HEK293 (cell line): Measurements from ENCODE around the gene SPECC1.

Source experiments
- CTCF ChIA-PET: fragments of 350-600 bp; formaldehyde crosslinking; extraction: SDS; loops from one replicate; lab custom pipeline; 2021; ENCODE audit warnings: antibody characterized with exemption; lab: Yijun Ruan, JAX
- POLR2A ChIA-PET: fragments of 300-600 bp; formaldehyde crosslinking; extraction: SDS; loops from one replicate; lab custom pipeline; 2020; ENCODE audit warnings: antibody characterized with exemption, inconsistent platforms; lab: Yijun Ruan, JAX
- H3K27ac ChIP-seq: fragments of 200-500 bp; sonication (Bioruptor generic); 2 replicates; pipeline ENCODE4 v1.5.1; 2014; ENCODE audit warnings: low read depth, low read length, control low read depth, inconsistent platforms; ENCODE audit errors: extremely low read depth
- H3K36me3 ChIP-seq, 2 experiments: fragments of 200-500 bp in 1 of 2; sonication (Bioruptor generic) in 1 of 2; 1 replicate in 1 of 2; 2 replicates in 1 of 2; pipeline ENCODE4 v1.5.1; 2014 to 2017; ENCODE audit warnings: inconsistent platforms in 2 of 2, low read length in 2 of 2; ENCODE audit not compliant: control insufficient read depth in 2 of 2, insufficient read depth in 1 of 2
- H3K4me1 ChIP-seq: fragments of 200-500 bp; sonication (Bioruptor generic); 2 replicates; pipeline ENCODE4 v1.5.1; 2014; ENCODE audit warnings: mild to moderate bottlenecking, low read length, inconsistent platforms; ENCODE audit not compliant: control insufficient read depth, insufficient read depth
- H3K4me3 ChIP-seq: 2 replicates; pipeline ENCODE4 v1.5.1; 2011; ENCODE audit warnings: low read depth, mild to moderate bottlenecking, control low read depth, low read length, moderate library complexity
- H3K9me3 ChIP-seq: fragments of 200-500 bp; sonication (Bioruptor generic); 2 replicates; pipeline ENCODE4 v1.5.1; 2014; ENCODE audit warnings: low read depth, low read length, inconsistent platforms; ENCODE audit not compliant: control insufficient read depth, insufficient read depth
- GFI1B ChIP-seq: fragments of 450-650 bp; formaldehyde crosslinking; IDR thresholded peaks from 2 replicates; pipeline ENCODE4 v1.5.1; 2016; ENCODE audit warnings: missing biosample characterization, missing genetic modification characterization
- GLI4 ChIP-seq: fragments of 450-650 bp; formaldehyde crosslinking; IDR thresholded peaks from 2 replicates; pipeline ENCODE4 v1.5.1; 2016; ENCODE audit warnings: missing biosample characterization, missing genetic modification characterization
- KLF8 ChIP-seq: fragments of 450-650 bp; formaldehyde crosslinking; IDR thresholded peaks from 2 replicates; pipeline ENCODE4 v1.5.1; 2016; ENCODE audit warnings: missing biosample characterization, missing genetic modification characterization
- MYNN ChIP-seq: fragments of 450-650 bp; formaldehyde crosslinking; IDR thresholded peaks from 2 replicates; pipeline ENCODE4 v1.5.1; 2016; ENCODE audit warnings: missing biosample characterization, missing genetic modification characterization, borderline replicate concordance
- MZF1 ChIP-seq: fragments of 450-650 bp; formaldehyde crosslinking; IDR thresholded peaks from 2 replicates; pipeline ENCODE4 v1.5.1; 2017; ENCODE audit warnings: missing biosample characterization, missing genetic modification characterization, borderline replicate concordance
- YY1 ChIP-seq: fragments of 450-650 bp; formaldehyde crosslinking; IDR thresholded peaks from 2 replicates; pipeline ENCODE4 v1.5.1; 2018; ENCODE audit warnings: missing biosample characterization, missing genetic modification characterization
- ZBTB20 ChIP-seq: fragments of 450-650 bp; formaldehyde crosslinking; IDR thresholded peaks from 2 replicates; pipeline ENCODE4 v1.5.1; 2016; ENCODE audit warnings: missing biosample characterization, missing genetic modification characterization
- ZBTB48 ChIP-seq: fragments of 450-650 bp; formaldehyde crosslinking; IDR thresholded peaks from 2 replicates; pipeline ENCODE4 v1.5.1; 2016; ENCODE audit warnings: missing biosample characterization, missing genetic modification characterization
- ZEB2 ChIP-seq: fragments of 450-650 bp; formaldehyde crosslinking; IDR thresholded peaks from 2 replicates; pipeline ENCODE4 v1.5.1; 2016; ENCODE audit warnings: missing biosample characterization, missing genetic modification characterization
- ZNF223 ChIP-seq: fragments of 450-650 bp; formaldehyde crosslinking; IDR thresholded peaks from 2 replicates; pipeline ENCODE4 v1.5.1; 2016; ENCODE audit warnings: missing biosample characterization, missing genetic modification characterization
- ZNF23 ChIP-seq: fragments of 450-650 bp; formaldehyde crosslinking; IDR thresholded peaks from 2 replicates; pipeline ENCODE4 v1.5.1; 2016; ENCODE audit warnings: missing biosample characterization, missing genetic modification characterization, borderline replicate concordance
- ZNF311 ChIP-seq: fragments of 450-650 bp; formaldehyde crosslinking; IDR thresholded peaks from 2 replicates; pipeline ENCODE4 v1.5.1; 2017; ENCODE audit warnings: missing biosample characterization, missing genetic modification characterization, borderline replicate concordance
- ZNF354C ChIP-seq: fragments of 450-650 bp; formaldehyde crosslinking; IDR thresholded peaks from 2 replicates; pipeline ENCODE4 v1.5.1; 2016; ENCODE audit warnings: missing biosample characterization, missing genetic modification characterization, low read depth, borderline replicate concordance
- ZNF654 ChIP-seq: fragments of 450-650 bp; formaldehyde crosslinking; IDR thresholded peaks from 2 replicates; pipeline ENCODE4 v1.5.1; 2016; ENCODE audit warnings: low read depth, missing biosample characterization, missing genetic modification characterization
- ZNF768 ChIP-seq: fragments of 450-650 bp; formaldehyde crosslinking; IDR thresholded peaks from 2 replicates; pipeline ENCODE4 v1.5.1; 2018; ENCODE audit warnings: missing biosample characterization, mild to moderate bottlenecking, missing genetic modification characterization
- ZNF785 ChIP-seq: fragments of 450-650 bp; formaldehyde crosslinking; IDR thresholded peaks from 2 replicates; pipeline ENCODE4 v1.5.1; 2016; ENCODE audit warnings: missing biosample characterization, missing genetic modification characterization
- ZNF843 ChIP-seq: fragments of 450-650 bp; formaldehyde crosslinking; IDR thresholded peaks from 2 replicates; pipeline ENCODE4 v1.5.1; 2016; ENCODE audit warnings: missing biosample characterization, missing genetic modification characterization
- TF ChIP-seq, protein P1 (sequence below): fragments of 450-650 bp; formaldehyde crosslinking; IDR thresholded peaks from 2 replicates; pipeline ENCODE4 v1.5.1; 2016; ENCODE audit warnings: missing biosample characterization, missing genetic modification characterization, low read depth
- TF ChIP-seq, protein P2 (sequence below): fragments of 450-650 bp; formaldehyde crosslinking; IDR thresholded peaks from 2 replicates; pipeline ENCODE4 v1.5.0; 2017; ENCODE audit warnings: missing biosample characterization, missing genetic modification characterization, borderline replicate concordance
- TF ChIP-seq, protein P3 (sequence below): fragments of 450-650 bp; formaldehyde crosslinking; IDR thresholded peaks from 2 replicates; pipeline ENCODE4 v1.5.1; 2016; ENCODE audit warnings: missing biosample characterization, missing genetic modification characterization
- TF ChIP-seq, protein P4 (sequence below): fragments of 450-650 bp; formaldehyde crosslinking; IDR thresholded peaks from 2 replicates; pipeline ENCODE4 v1.5.1; 2016; ENCODE audit warnings: missing biosample characterization, missing genetic modification characterization
- TF ChIP-seq, protein P5 (sequence below): fragments of 450-650 bp; formaldehyde crosslinking; IDR thresholded peaks from 2 replicates; pipeline ENCODE4 v1.5.1; 2016; ENCODE audit warnings: missing biosample characterization, missing genetic modification characterization
- TF ChIP-seq, protein P6 (sequence below): fragments of 450-650 bp; formaldehyde crosslinking; IDR thresholded peaks from 2 replicates; pipeline ENCODE4 v1.5.1; 2017; ENCODE audit warnings: missing biosample characterization, missing genetic modification characterization
- TF ChIP-seq, protein P7 (sequence below): fragments of 450-650 bp; formaldehyde crosslinking; IDR thresholded peaks from 2 replicates; pipeline ENCODE4 v1.5.1; 2016; ENCODE audit warnings: missing biosample characterization, missing genetic modification characterization

Gene SPECC1

DNA sequence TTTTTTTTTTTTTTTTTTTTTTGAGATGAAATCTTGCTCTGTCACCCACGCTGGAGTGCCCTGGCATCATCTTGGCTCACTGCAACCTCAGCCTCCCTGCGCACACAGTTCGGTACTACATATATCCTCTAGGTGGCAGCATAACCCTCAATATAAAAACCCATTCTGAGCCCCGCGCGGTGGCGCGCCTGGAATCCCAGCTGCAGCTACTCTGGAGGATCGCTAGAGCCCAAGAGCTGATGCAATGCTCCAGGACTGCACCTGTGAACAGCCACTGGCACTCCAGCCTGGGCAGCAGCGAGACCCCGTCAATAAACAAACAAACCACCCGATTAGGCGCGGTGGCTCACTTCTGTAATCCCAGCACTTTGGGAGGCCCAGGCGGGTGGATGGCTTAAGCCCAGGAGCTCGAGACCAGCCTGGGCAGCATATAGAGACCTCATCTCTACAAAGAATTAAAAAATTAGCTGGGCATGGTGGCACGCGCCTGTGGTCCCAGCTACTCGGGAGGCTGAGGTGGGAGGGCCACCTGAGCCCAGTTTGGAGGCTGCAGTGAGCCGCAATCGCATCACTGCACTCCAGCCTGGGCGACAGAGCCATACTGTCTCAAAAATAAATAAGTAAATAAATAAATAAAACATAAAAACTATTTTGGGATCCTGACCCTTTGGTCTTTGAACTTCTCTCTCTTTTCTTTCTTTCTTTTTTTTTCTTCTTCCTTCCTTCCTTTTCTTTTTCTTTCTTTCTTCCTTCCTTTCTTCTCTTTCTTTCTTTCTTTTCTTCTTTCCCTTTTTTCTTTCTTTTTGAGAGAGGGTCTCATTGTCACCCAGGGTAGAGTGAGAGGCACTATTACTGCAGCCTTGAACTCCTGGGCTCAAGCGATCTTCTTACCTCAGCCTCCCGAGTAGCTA is 16.1 kb upstream of the SPECC1 start:
- ChIA-PET POLR2A (interaction anchor here (0.7 to 2.4 kb wide), 9 partner anchors 15 to 213 kb away, joined by 3 to 20 read pairs (median 8); partner anchors contain the start of genes AKAP10 and SPECC1), CTCF (interaction anchor here (0.5 to 4.6 kb wide), 58 partner anchors 8 to 873 kb away, joined by 3 to 68 read pairs (median 4); partner anchors contain the start of genes AKAP10, B9D1 and SPECC1)
- Histone ChIP-seq H3K4me1 (no peaks in the 10 kb centered on the region), H3K4me3 (peak overlapping the region; percentile 19), H3K36me3 (no peaks in the 10 kb centered on the region; a peak in 1 of 3 replicates), H3K27ac (no peak overlapping the region), H3K9me3 (no peaks in the 10 kb centered on the region)
- TF ChIP-seq ZEB2 (tag by site-specific recombination) (peak; percentile 93), ZBTB20 (peak; percentile 82), ZNF223 (tag by site-specific recombination) (no peak), ZNF843 (peak; percentile 36; the same call in 1 of the 2 replicates), ZNF23 (tag by site-specific recombination) (no peak), ZNF768 (no peak), GFI1B (tag by site-specific recombination) (no peak), ZNF654 (peak; percentile 90), ZBTB48 (tag by site-specific recombination) (no peak), KLF8 (no peak), MZF1 (tag by site-specific recombination) (no peak), GLI4 (tag by site-specific recombination) (no peak), MYNN (tag by site-specific recombination) (no peak), ZNF785 (tag by site-specific recombination) (0 out of 2 replicates have a peak, but pooled peaks have one; percentile 74), ZNF354C (tag by site-specific recombination) (no peak), YY1 (no peak), ZNF311 (tag by site-specific recombination) (no peak)
- TF ChIP-seq, protein P1, sequence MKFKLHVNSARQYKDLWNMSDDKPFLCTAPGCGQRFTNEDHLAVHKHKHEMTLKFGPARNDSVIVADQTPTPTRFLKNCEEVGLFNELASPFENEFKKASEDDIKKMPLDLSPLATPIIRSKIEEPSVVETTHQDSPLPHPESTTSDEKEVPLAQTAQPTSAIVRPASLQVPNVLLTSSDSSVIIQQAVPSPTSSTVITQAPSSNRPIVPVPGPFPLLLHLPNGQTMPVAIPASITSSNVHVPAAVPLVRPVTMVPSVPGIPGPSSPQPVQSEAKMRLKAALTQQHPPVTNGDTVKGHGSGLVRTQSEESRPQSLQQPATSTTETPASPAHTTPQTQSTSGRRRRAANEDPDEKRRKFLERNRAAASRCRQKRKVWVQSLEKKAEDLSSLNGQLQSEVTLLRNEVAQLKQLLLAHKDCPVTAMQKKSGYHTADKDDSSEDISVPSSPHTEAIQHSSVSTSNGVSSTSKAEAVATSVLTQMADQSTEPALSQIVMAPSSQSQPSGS (tag by site-specific recombination), result 0 out of 2 replicates have a peak, but pooled peaks have one; percentile 6
- TF ChIP-seq, protein P2, sequence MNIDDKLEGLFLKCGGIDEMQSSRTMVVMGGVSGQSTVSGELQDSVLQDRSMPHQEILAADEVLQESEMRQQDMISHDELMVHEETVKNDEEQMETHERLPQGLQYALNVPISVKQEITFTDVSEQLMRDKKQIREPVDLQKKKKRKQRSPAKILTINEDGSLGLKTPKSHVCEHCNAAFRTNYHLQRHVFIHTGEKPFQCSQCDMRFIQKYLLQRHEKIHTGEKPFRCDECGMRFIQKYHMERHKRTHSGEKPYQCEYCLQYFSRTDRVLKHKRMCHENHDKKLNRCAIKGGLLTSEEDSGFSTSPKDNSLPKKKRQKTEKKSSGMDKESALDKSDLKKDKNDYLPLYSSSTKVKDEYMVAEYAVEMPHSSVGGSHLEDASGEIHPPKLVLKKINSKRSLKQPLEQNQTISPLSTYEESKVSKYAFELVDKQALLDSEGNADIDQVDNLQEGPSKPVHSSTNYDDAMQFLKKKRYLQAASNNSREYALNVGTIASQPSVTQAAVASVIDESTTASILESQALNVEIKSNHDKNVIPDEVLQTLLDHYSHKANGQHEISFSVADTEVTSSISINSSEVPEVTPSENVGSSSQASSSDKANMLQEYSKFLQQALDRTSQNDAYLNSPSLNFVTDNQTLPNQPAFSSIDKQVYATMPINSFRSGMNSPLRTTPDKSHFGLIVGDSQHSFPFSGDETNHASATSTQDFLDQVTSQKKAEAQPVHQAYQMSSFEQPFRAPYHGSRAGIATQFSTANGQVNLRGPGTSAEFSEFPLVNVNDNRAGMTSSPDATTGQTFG (tag by site-specific recombination), result no peak
- TF ChIP-seq, protein P3, sequence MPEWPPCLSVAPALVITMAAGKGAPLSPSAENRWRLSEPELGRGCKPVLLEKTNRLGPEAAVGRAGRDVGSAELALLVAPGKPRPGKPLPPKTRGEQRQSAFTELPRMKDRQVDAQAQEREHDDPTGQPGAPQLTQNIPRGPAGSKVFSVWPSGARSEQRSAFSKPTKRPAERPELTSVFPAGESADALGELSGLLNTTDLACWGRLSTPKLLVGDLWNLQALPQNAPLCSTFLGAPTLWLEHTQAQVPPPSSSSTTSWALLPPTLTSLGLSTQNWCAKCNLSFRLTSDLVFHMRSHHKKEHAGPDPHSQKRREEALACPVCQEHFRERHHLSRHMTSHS (tag by site-specific recombination), result no peak
- TF ChIP-seq, protein P4, sequence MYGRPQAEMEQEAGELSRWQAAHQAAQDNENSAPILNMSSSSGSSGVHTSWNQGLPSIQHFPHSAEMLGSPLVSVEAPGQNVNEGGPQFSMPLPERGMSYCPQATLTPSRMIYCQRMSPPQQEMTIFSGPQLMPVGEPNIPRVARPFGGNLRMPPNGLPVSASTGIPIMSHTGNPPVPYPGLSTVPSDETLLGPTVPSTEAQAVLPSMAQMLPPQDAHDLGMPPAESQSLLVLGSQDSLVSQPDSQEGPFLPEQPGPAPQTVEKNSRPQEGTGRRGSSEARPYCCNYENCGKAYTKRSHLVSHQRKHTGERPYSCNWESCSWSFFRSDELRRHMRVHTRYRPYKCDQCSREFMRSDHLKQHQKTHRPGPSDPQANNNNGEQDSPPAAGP, result peak; percentile 67
- TF ChIP-seq, protein P5, sequence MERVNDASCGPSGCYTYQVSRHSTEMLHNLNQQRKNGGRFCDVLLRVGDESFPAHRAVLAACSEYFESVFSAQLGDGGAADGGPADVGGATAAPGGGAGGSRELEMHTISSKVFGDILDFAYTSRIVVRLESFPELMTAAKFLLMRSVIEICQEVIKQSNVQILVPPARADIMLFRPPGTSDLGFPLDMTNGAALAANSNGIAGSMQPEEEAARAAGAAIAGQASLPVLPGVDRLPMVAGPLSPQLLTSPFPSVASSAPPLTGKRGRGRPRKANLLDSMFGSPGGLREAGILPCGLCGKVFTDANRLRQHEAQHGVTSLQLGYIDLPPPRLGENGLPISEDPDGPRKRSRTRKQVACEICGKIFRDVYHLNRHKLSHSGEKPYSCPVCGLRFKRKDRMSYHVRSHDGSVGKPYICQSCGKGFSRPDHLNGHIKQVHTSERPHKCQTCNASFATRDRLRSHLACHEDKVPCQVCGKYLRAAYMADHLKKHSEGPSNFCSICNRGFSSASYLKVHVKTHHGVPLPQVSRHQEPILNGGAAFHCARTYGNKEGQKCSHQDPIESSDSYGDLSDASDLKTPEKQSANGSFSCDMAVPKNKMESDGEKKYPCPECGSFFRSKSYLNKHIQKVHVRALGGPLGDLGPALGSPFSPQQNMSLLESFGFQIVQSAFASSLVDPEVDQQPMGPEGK (tag by site-specific recombination), result 0 out of 2 replicates have a peak, but pooled peaks have one; percentile 32
- TF ChIP-seq, protein P6, sequence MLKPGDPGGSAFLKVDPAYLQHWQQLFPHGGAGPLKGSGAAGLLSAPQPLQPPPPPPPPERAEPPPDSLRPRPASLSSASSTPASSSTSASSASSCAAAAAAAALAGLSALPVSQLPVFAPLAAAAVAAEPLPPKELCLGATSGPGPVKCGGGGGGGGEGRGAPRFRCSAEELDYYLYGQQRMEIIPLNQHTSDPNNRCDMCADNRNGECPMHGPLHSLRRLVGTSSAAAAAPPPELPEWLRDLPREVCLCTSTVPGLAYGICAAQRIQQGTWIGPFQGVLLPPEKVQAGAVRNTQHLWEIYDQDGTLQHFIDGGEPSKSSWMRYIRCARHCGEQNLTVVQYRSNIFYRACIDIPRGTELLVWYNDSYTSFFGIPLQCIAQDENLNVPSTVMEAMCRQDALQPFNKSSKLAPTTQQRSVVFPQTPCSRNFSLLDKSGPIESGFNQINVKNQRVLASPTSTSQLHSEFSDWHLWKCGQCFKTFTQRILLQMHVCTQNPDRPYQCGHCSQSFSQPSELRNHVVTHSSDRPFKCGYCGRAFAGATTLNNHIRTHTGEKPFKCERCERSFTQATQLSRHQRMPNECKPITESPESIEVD (tag by site-specific recombination), result no peak
- TF ChIP-seq, protein P7, sequence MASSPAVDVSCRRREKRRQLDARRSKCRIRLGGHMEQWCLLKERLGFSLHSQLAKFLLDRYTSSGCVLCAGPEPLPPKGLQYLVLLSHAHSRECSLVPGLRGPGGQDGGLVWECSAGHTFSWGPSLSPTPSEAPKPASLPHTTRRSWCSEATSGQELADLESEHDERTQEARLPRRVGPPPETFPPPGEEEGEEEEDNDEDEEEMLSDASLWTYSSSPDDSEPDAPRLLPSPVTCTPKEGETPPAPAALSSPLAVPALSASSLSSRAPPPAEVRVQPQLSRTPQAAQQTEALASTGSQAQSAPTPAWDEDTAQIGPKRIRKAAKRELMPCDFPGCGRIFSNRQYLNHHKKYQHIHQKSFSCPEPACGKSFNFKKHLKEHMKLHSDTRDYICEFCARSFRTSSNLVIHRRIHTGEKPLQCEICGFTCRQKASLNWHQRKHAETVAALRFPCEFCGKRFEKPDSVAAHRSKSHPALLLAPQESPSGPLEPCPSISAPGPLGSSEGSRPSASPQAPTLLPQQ, result peak; percentile 63
